PFSK-1 (cell line): Measurements from ENCODE around the gene TANGO2.

Experiments
- FOXP2 ChIP-seq: optimal IDR thresholded peaks from 2 replicates; pipeline ENCODE3; 2011; ENCODE audit warnings: borderline replicate concordance, control low read depth, inconsistent platforms; ENCODE audit not compliant: insufficient read depth; ENCODE audit errors: extremely low read length, extremely low read depth
- POLR2AphosphoS5 ChIP-seq: IDR thresholded peaks from 2 replicates; pipeline ENCODE4 v1.6.1; 2012; ENCODE audit warnings: low read depth, mild to moderate bottlenecking, control low read depth, low read length, moderate library complexity
- REST ChIP-seq, 2 experiments: IDR thresholded peaks; 2 replicates each; pipeline versions ENCODE4 v1.6.1 to v1.8.0; 2011 to 2012; ENCODE audit warnings: low read depth in 2 of 2, low read length in 2 of 2, control low read depth in 1 of 2, inconsistent platforms in 1 of 2, mild to moderate bottlenecking in 1 of 2, moderate library complexity in 1 of 2; ENCODE audit not compliant: insufficient read depth in 1 of 2
- SIN3A ChIP-seq: IDR thresholded peaks from 2 replicates; pipeline ENCODE4 v1.6.1; 2012; ENCODE audit warnings: mild to moderate bottlenecking, low read length, moderate library complexity, borderline replicate concordance; ENCODE audit not compliant: insufficient read depth
- TAF1 ChIP-seq: IDR thresholded peaks from 2 replicates; pipeline ENCODE4 v1.6.1; 2012; ENCODE audit warnings: low read length, control low read depth, borderline replicate concordance; ENCODE audit not compliant: insufficient read depth

TANGO2 gene

GRCh38 chr22:19984201-19984753, 36.6 kb upstream of the TANGO2 start:
- TF ChIP-seq TAF1 (no peak), REST (IDR thresholded peaks at IDR 0.05; ENCODE audit: insufficient read depth in 1 of 2, low read depth in 2 of 2, low read length in 2 of 2) (no peak), FOXP2 (no peak), SIN3A (no peak), POLR2AphosphoS5 (no peak)

- TF ChIP-seq SIN3A (no peak), POLR2AphosphoS5 (no peak), REST (IDR thresholded peaks at IDR 0.05; ENCODE audit: insufficient read depth in 1 of 2, low read depth in 2 of 2, low read length in 2 of 2) (no peak), FOXP2 (no peak), TAF1 (no peak)
These were observed 35.8 kb upstream of the TANGO2 start for GRCh38 chr22:19984851-19985811.

GRCh38 chr22:19986011-19986409, 34.9 kb upstream of the TANGO2 start:
- TF ChIP-seq REST (IDR thresholded peaks at IDR 0.05; ENCODE audit: insufficient read depth in 1 of 2, low read depth in 2 of 2, low read length in 2 of 2): no peak
- no peak for TF ChIP-seq TAF1
- TF ChIP-seq FOXP2: no peak
- TF ChIP-seq POLR2AphosphoS5: no peak
- TF ChIP-seq SIN3A: no peak

- TF ChIP-seq TAF1 (0 out of 2 replicates have a peak, but pooled peaks have one; percentile 41), SIN3A (0 out of 2 replicates have a peak, but pooled peaks have one; percentile 27), POLR2AphosphoS5 (peak; percentile 61), REST (IDR thresholded peaks at IDR 0.05; ENCODE audit: insufficient read depth in 1 of 2, low read depth in 2 of 2, low read length in 2 of 2) (no peak), FOXP2 (no peak)
These were observed 34.2 kb upstream of the TANGO2 start for GRCh38 chr22:19986410-19987341.
